LoVo (cell line): ENCODE measurements around the gene CIPC.

Experiments
- DNase-seq: peaks from one replicate; pipeline ENCODE4 v3.0.0-alpha.2; 2016; ENCODE audit warnings: low spot score

The CIPC gene

GRCh38 chr14:77071938-77072388 is 26.1 kb upstream of the CIPC start:
- DNase-seq, result peak; percentile 56

- DNase-seq, result no peak
These were observed 23.1 kb upstream of the CIPC start for GRCh38 chr14:77074969-77075368.

GRCh38 chr14:77076113-77076631 is 21.9 kb upstream of the CIPC start:
- no peak for DNase-seq

- DNase-seq, result no peak
These were observed 21.0 kb upstream of the CIPC start for GRCh38 chr14:77077040-77077439.

- DNase-seq, result no peak
These were observed 15.7 kb upstream of the CIPC start for GRCh38 chr14:77082356-77082755.

- DNase-seq, result no peak
These were observed 15.0 kb upstream of the CIPC start for GRCh38 chr14:77083082-77083481.

GRCh38 chr14:77084985-77085384 is 13.1 kb upstream of the CIPC start:
- DNase-seq, result no peak

GRCh38 chr14:77085538-77085937 is 12.5 kb upstream of the CIPC start:
- no peak for DNase-seq

GRCh38 chr14:77086017-77086727 is 11.9 kb upstream of the CIPC start:
- DNase-seq, result no peak

GRCh38 chr14:77086951-77087350 is 11.1 kb upstream of the CIPC start:
- DNase-seq, result no peak

GRCh38 chr14:77087631-77088030 is 10.4 kb upstream of the CIPC start:
- no peak for DNase-seq

- DNase-seq, result peak; percentile 83
These were observed 9.8 kb upstream of the CIPC start for GRCh38 chr14:77088219-77088618.

- DNase-seq, result no peak
These were observed 9.4 kb upstream of the CIPC start for GRCh38 chr14:77088645-77089044.

- DNase-seq, result no peak
These were observed 6.5 kb upstream of the CIPC start for GRCh38 chr14:77091518-77091917.

- no peak for DNase-seq
These were observed 5.4 kb upstream of the CIPC start for GRCh38 chr14:77092676-77093075.

- DNase-seq, result peak; percentile 73
These were observed 3.3 kb upstream of the CIPC start for GRCh38 chr14:77094672-77095284.

- peak; percentile 14 for DNase-seq
These were observed 905 bp upstream of the CIPC start for GRCh38 chr14:77097006-77097699.

GRCh38 chr14:77098529-77099353 is 683 bp downstream of the CIPC start:
- no peak for DNase-seq

- DNase-seq, result peak; percentile 32
These were observed 1.5 kb downstream of the CIPC start for GRCh38 chr14:77099425-77100167.

- no peak for DNase-seq
These were observed 2.9 kb downstream of the CIPC start for GRCh38 chr14:77100961-77101360.

- DNase-seq, result no peak
These were observed 4.1 kb downstream of the CIPC start for GRCh38 chr14:77102154-77102553.
